T-helper 2 cell treated with Interferon-gamma antibody and Interleukin-4, amounts not matched to agents 5 μg/mL and 100 μg/mL, for 36 hours (primary cell): ENCODE data around the gene NAE1.

Experiments used
- DNase-seq: peaks from one replicate; pipeline ENCODE4 v3.0.0; 2021; ENCODE audit warnings: low spot score
- H3K27ac Mint-ChIP-seq: one replicate; pipeline ENCODE4 v1.8.0; 2021; ENCODE audit warnings: mild to moderate bottlenecking, mixed read lengths
- H3K27me3 Mint-ChIP-seq: one replicate; pipeline ENCODE4 v1.8.0; 2021; ENCODE audit warnings: low read depth, mixed read lengths
- H3K36me3 Mint-ChIP-seq: one replicate; pipeline ENCODE4 v1.8.0; 2021; ENCODE audit warnings: low read depth, mixed read lengths
- H3K4me1 Mint-ChIP-seq: one replicate; pipeline ENCODE4 v1.8.0; 2021; ENCODE audit warnings: low read depth, mixed read lengths
- H3K4me3 Mint-ChIP-seq: one replicate; pipeline ENCODE4 v1.8.0; 2022; ENCODE audit warnings: mild to moderate bottlenecking, moderate library complexity, mixed read lengths
- H3K9me3 Mint-ChIP-seq: one replicate; pipeline ENCODE4 v1.8.0; 2021; ENCODE audit warnings: mixed read lengths

NAE1 gene

DNA sequence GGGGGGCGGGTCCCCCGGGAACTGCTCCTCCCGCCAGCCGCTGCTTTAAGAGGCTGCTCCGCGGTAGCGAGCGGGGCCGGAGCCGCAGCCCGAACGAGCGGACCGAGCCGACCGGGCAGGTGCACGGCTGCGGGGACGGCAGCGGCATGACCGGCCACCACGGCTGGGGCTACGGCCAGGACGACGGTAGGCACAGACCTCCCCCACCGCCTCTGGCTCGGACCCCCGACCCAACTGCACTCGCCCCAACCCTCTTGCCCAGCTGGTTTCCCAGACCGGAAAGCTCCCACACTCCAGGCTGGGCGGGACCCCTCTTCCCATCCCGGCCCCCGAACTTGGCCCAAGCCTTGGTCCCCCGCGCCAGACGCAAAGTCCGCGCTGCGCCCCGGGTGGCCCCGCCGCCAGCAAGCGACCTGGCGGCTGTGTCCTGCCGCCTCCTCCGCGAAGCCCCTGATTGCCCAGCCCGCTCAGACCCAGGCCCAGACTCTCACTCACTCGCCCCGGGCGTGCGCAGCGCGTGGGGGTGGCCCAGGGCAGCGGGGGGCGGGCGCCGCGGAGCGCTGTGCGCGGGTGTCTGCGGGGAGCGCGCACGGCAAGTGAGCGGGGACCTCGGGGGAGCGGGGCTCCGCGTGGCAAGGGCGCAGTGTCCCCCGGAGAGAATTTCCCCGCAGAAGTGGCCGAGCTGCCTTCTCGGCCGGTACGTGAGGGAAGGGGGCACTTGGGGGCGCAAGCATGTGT is 13.7 kb upstream of the NAE1 start, which contains the start of gene CA7:
CA7 (plus strand) TSS at position 73 of the 738 bp plus-strand sequence; CDS start at position 147, 74 bp downstream.
- H3K9me3 Mint-ChIP-seq: no peaks in the 10 kb centered on the region
- H3K4me3 Mint-ChIP-seq: peak within 1 kb of the TSS; percentile 72
- H3K36me3 Mint-ChIP-seq: no peaks in the 10 kb centered on the region
- peaks cover 17% of the 10 kb centered on the region for H3K4me1 Mint-ChIP-seq
- no peak within 1 kb of the TSS for H3K27ac Mint-ChIP-seq
- peaks cover 40% of the 10 kb centered on the region for H3K27me3 Mint-ChIP-seq
- DNase-seq: no peak

DNA sequence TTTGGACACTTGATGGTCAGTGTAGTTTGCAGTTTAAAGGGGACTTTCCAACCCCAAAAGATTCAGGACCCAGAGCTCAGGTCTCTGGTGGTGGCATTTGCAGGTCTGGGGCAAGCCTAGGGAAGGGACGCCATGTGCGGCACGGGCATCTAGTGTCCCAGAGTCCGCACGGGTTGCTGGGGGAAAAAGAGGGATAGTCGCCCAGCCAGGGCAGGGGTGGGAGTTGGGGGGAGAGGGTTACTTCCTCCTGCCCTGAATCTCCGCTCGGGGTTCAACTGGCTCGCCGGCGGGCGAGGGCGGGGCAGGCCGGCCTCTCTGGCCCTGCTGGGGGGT is 13.2 kb upstream of the NAE1 start:
- no peaks in the 10 kb centered on the region for H3K36me3 Mint-ChIP-seq
- no peaks in the 10 kb centered on the region for H3K9me3 Mint-ChIP-seq
- H3K27ac Mint-ChIP-seq: no peak overlapping the region
- no peak for DNase-seq
- H3K27me3 Mint-ChIP-seq: peaks cover 40% of the 10 kb centered on the region
- peak overlapping the region; percentile 72 for H3K4me3 Mint-ChIP-seq
- H3K4me1 Mint-ChIP-seq: peaks cover 17% of the 10 kb centered on the region

DNA sequence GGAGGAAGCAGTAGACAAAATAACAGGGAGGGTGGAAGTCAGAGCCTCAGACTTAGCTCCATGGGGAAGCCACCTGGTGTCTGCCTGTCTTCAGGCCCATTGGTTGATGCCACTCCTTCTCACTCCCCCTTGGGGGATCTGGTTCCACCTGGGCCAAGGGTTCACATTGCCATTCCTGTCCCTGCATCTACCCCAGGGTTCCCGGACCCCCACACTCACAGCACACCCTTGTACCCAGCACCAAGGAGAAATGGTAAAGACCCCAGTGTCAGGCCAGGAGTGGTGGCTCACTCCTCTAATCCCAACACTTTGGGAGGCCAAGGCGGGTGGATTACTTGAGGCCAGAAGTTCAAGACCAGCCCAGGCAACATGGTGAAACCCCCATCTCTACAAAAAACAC is 12.4 kb upstream of the NAE1 start:
- H3K4me3 Mint-ChIP-seq: no peak overlapping the region
- H3K9me3 Mint-ChIP-seq: peaks cover 5% of the 10 kb centered on the region
- H3K36me3 Mint-ChIP-seq: peaks cover under 1% of the 10 kb centered on the region
- H3K27me3 Mint-ChIP-seq: peaks cover 46% of the 10 kb centered on the region
- H3K4me1 Mint-ChIP-seq: peaks cover 14% of the 10 kb centered on the region
- no peak for DNase-seq
- H3K27ac Mint-ChIP-seq: no peak overlapping the region

- Mint-ChIP-seq H3K9me3 (peaks cover 6% of the 10 kb centered on the region), H3K27me3 (peaks cover 48% of the 10 kb centered on the region), H3K27ac (no peak overlapping the region), H3K4me3 (no peak overlapping the region), H3K36me3 (peaks cover 2% of the 10 kb centered on the region), H3K4me1 (peaks cover 9% of the 10 kb centered on the region)
- DNase-seq: no peak
Measured at GRCh38 chr16:66842765-66843164, 12.0 kb upstream of the NAE1 start.

DNA sequence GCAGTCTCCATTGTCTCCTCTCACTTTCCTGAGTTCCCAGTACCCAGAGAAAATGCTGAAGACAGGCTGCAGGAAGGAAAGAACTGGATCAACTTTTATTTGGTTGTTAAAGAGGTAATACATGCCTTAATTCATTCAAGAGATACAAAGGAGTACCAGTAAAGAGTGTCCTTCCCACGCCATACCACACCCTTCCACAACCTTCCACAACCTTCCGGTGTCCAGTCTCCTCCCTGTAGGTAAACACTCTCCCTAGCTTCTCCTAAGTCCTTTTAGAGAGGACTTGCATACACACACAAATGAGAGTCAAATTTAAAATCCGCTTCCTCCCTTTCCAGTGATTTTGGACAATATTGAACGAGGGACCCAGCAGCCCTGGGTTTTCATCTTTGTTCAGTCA is 10.6 kb upstream of the NAE1 start:
- Mint-ChIP-seq H3K27me3 (peaks cover 50% of the 10 kb centered on the region), H3K4me1 (peaks cover 3% of the 10 kb centered on the region), H3K36me3 (peaks cover 2% of the 10 kb centered on the region), H3K4me3 (no peak overlapping the region), H3K27ac (no peak overlapping the region), H3K9me3 (peaks cover 6% of the 10 kb centered on the region)
- DNase-seq: no peak

- Mint-ChIP-seq H3K27ac (no peak overlapping the region), H3K4me3 (no peak overlapping the region), H3K36me3 (peaks cover 2% of the 10 kb centered on the region), H3K9me3 (peaks cover 6% of the 10 kb centered on the region), H3K4me1 (peaks cover 1% of the 10 kb centered on the region), H3K27me3 (peaks cover 45% of the 10 kb centered on the region)
- no peak for DNase-seq
Measured at GRCh38 chr16:66840883-66841282, 10.1 kb upstream of the NAE1 start.

GRCh38 chr16:66834746-66835145 is 4.0 kb upstream of the NAE1 start:
- peaks cover 2% of the 10 kb centered on the region for H3K36me3 Mint-ChIP-seq
- no peak overlapping the region for H3K4me3 Mint-ChIP-seq
- peaks cover 6% of the 10 kb centered on the region for H3K4me1 Mint-ChIP-seq
- DNase-seq: no peak
- H3K27ac Mint-ChIP-seq: no peak overlapping the region
- peaks cover 11% of the 10 kb centered on the region for H3K27me3 Mint-ChIP-seq
- peaks cover 6% of the 10 kb centered on the region for H3K9me3 Mint-ChIP-seq

GRCh38 chr16:66832661-66833305 is 2.0 kb upstream of the NAE1 start:
- Mint-ChIP-seq H3K9me3 (no peaks in the 10 kb centered on the region), H3K4me3 (no peak overlapping the region), H3K4me1 (peaks cover 19% of the 10 kb centered on the region), H3K27ac (no peak overlapping the region), H3K36me3 (peaks cover 3% of the 10 kb centered on the region), H3K27me3 (peaks cover 3% of the 10 kb centered on the region)
- DNase-seq: no peak

GRCh38 chr16:66832190-66832589 is 1.4 kb upstream of the NAE1 start:
- DNase-seq: no peak
- H3K9me3 Mint-ChIP-seq: no peaks in the 10 kb centered on the region
- no peak overlapping the region for H3K27ac Mint-ChIP-seq
- no peak overlapping the region for H3K4me3 Mint-ChIP-seq
- H3K36me3 Mint-ChIP-seq: peaks cover 5% of the 10 kb centered on the region
- H3K27me3 Mint-ChIP-seq: no peaks in the 10 kb centered on the region
- peaks cover 21% of the 10 kb centered on the region for H3K4me1 Mint-ChIP-seq

GRCh38 chr16:66824006-66824405 is 6.8 kb downstream of the NAE1 start:
- no peak overlapping the region for H3K27ac Mint-ChIP-seq
- H3K4me1 Mint-ChIP-seq: peaks cover 20% of the 10 kb centered on the region
- H3K9me3 Mint-ChIP-seq: no peaks in the 10 kb centered on the region
- DNase-seq: no peak
- H3K4me3 Mint-ChIP-seq: no peak overlapping the region
- no peaks in the 10 kb centered on the region for H3K27me3 Mint-ChIP-seq
- H3K36me3 Mint-ChIP-seq: peaks cover 43% of the 10 kb centered on the region

DNA sequence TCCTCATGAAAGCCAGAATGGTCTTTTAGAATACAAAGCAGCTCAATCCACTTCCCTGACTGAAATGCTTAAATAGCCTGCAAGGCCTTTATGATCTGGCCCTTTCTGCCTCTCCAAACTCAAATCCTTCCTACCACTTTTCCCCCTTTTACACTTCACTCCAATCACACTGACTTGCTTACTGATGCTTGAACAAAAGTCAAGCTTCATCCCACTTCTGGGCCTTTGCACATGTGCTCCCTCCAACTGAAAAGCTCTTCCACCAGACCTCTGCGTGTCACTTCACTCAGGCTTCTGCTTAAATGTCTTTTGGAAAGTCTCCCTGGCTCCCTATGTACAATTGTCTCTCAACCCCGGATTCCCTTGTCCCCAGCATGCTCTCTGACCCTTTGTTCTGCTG is 16.0 kb downstream of the NAE1 start:
- DNase-seq: no peak
- H3K9me3 Mint-ChIP-seq: no peaks in the 10 kb centered on the region
- no peaks in the 10 kb centered on the region for H3K4me1 Mint-ChIP-seq
- no peak overlapping the region for H3K4me3 Mint-ChIP-seq
- peaks cover 63% of the 10 kb centered on the region for H3K36me3 Mint-ChIP-seq
- H3K27me3 Mint-ChIP-seq: no peaks in the 10 kb centered on the region
- H3K27ac Mint-ChIP-seq: no peak overlapping the region

- H3K27ac Mint-ChIP-seq: no peak overlapping the region
- H3K36me3 Mint-ChIP-seq: peaks cover 60% of the 10 kb centered on the region
- H3K4me1 Mint-ChIP-seq: no peaks in the 10 kb centered on the region
- DNase-seq: no peak
- H3K4me3 Mint-ChIP-seq: no peak overlapping the region
- no peaks in the 10 kb centered on the region for H3K27me3 Mint-ChIP-seq
- H3K9me3 Mint-ChIP-seq: no peaks in the 10 kb centered on the region
Measured at GRCh38 chr16:66811043-66811442, 19.7 kb downstream of the NAE1 start.

DNA sequence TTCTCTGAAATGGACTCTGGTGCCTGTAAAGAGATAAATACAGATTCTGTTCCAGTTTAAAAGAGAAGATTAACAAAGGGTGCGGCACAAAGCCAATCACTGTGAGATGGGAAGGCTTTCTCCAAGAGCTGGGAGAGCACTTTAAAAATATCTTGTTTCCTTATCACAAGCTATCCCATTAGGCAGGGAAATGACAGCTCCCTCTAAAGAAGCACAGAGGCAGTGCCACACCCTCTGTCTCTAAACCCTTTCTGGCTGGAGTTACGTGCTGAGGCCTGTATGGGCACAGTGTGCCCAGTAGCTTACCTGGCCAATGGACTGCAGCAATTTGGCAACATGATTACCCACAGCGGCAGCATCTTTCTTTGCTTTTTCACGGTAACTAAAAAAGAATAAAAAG is 20.4 kb downstream of the NAE1 start:
- no peak overlapping the region for H3K27ac Mint-ChIP-seq
- peaks cover 58% of the 10 kb centered on the region for H3K36me3 Mint-ChIP-seq
- DNase-seq: no peak
- no peaks in the 10 kb centered on the region for H3K27me3 Mint-ChIP-seq
- no peaks in the 10 kb centered on the region for H3K4me1 Mint-ChIP-seq
- no peaks in the 10 kb centered on the region for H3K9me3 Mint-ChIP-seq
- no peak overlapping the region for H3K4me3 Mint-ChIP-seq

DNA sequence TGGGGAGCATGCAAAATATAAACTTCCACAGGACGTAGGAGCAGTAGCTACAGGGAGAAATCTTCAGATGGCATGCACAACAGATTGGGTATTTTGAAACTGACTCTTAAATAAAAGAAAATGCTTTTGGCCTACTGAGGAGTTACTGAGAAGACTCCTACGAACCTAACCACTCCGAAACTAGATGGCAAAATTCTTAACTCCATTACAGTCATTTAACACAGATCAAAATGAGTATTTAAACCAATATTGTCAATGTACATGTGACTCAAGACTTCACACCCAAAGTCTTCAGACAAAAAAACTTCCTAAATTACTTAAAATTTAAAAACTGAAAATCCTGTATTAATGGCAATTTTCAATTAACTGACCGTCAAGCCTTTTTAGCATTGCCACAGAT is 21.0 kb downstream of the NAE1 start:
- peaks cover 58% of the 10 kb centered on the region for H3K36me3 Mint-ChIP-seq
- no peak overlapping the region for H3K4me3 Mint-ChIP-seq
- no peaks in the 10 kb centered on the region for H3K9me3 Mint-ChIP-seq
- no peak overlapping the region for H3K27ac Mint-ChIP-seq
- DNase-seq: no peak
- H3K27me3 Mint-ChIP-seq: no peaks in the 10 kb centered on the region
- no peaks in the 10 kb centered on the region for H3K4me1 Mint-ChIP-seq

- H3K27me3 Mint-ChIP-seq: no peaks in the 10 kb centered on the region
- H3K4me3 Mint-ChIP-seq: no peak overlapping the region
- H3K9me3 Mint-ChIP-seq: no peaks in the 10 kb centered on the region
- DNase-seq: no peak
- peaks cover 25% of the 10 kb centered on the region for H3K36me3 Mint-ChIP-seq
- no peak overlapping the region for H3K27ac Mint-ChIP-seq
- H3K4me1 Mint-ChIP-seq: no peaks in the 10 kb centered on the region
Measured at GRCh38 chr16:66802159-66802558, 28.6 kb downstream of the NAE1 start.
